Astrocyte of the spinal cord (primary cell): Measurements from ENCODE around the gene P2RY6.

Experiments
- DNase-seq: peaks from one replicate; pipeline ENCODE4 v3.0.0; 2011; ENCODE audit warnings: low read depth, low spot score
- H3K4me3 ChIP-seq: 2 replicates; pipeline ENCODE4 v1.5.1; 2011; ENCODE audit warnings: low read depth, mild to moderate bottlenecking, low read length, moderate library complexity
- in situ Hi-C: cut with HindIII; loops from 2 replicates; pipeline ENCODE4 v1.10.0; 2017; ENCODE audit warnings: low sequenced_read_pairs
- TF ChIP-seq, protein P1 (sequence below): IDR thresholded peaks from 2 replicates; pipeline ENCODE4 v1.5.1; 2012; ENCODE audit warnings: low read depth, mild to moderate bottlenecking, low read length, inconsistent platforms

The P2RY6 gene

DNA sequence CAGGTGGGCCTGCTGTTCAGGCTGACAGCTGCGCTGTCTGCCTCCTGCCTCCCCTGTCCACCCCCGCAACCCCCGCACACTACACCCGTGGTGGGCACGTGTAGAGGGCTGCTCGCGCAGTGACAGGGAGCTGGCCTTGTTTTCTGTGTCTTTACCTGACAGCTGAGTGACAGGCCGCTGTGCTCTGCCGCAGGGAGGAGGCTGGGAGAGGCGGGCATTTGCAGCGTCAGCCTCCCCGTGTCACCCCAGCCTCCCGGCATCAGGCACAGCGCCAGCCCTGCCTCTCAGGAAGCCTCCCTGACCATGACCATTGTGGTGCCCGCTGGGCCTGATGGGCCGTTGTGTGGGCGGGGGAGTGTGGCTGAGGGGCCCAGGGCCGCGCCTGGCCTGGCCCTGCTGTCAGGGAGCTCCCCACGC is 72.1 kb downstream of the P2RY6 start:
- in situ Hi-C loops = no loop called here
- TF ChIP-seq, protein P1, sequence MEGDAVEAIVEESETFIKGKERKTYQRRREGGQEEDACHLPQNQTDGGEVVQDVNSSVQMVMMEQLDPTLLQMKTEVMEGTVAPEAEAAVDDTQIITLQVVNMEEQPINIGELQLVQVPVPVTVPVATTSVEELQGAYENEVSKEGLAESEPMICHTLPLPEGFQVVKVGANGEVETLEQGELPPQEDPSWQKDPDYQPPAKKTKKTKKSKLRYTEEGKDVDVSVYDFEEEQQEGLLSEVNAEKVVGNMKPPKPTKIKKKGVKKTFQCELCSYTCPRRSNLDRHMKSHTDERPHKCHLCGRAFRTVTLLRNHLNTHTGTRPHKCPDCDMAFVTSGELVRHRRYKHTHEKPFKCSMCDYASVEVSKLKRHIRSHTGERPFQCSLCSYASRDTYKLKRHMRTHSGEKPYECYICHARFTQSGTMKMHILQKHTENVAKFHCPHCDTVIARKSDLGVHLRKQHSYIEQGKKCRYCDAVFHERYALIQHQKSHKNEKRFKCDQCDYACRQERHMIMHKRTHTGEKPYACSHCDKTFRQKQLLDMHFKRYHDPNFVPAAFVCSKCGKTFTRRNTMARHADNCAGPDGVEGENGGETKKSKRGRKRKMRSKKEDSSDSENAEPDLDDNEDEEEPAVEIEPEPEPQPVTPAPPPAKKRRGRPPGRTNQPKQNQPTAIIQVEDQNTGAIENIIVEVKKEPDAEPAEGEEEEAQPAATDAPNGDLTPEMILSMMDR = no peak
- no peak for DNase-seq
- no peak overlapping the region for H3K4me3 ChIP-seq

- in situ Hi-C loops = no loop called here
- TF ChIP-seq, protein P1 = no peak
- DNase-seq = no peak
- no peak overlapping the region for H3K4me3 ChIP-seq
These were observed 73.5 kb downstream of the P2RY6 start for GRCh38 chr11:73345481-73346160.

DNA sequence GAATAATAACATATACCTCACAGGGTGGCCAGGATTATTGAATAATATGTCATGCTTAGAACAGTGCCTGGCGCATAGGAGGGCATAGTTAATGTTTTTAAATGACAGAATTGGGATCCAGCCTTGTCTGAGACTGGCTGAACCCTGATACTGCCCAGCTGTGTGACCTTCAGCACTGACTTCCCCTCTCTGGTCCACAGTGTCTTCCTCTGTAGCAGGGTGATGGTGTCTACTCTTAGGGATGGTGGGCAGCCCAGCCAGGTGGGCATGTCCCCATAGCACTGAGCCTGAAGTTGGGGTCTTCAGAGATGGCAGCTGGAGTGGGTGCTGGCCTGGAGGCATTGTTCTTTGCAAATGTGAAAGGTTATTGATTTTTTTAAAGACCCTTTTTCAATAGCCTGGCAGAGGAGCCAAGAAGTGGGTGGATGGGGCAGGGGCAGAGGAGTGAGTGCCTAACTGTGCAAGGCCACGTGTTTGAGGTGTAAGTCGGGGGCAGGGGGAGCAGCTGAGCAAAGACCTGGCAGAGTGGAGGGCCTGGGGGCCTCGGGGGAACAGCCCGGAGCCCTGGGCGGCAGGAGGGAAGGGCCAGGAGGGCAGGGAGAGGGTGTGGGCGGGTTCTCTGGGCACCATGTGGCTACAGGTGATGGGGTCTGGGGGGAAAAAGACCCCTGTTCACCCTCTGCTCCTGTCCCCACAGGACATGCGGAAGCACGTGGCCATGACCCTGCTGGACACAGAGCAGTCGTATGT is 74.2 kb downstream of the P2RY6 start:
- in situ Hi-C loops = no loop called here
- TF ChIP-seq, protein P1 = no peak

GRCh38 chr11:73347067-73347466 is 74.9 kb downstream of the P2RY6 start:
- TF ChIP-seq, protein P1 = no peak
- in situ Hi-C loops = no loop called here
- no peak for DNase-seq
- H3K4me3 ChIP-seq = no peak overlapping the region

More for the DNA sequence above, 74.2 kb downstream of the P2RY6 start:
- no peak for DNase-seq
- H3K4me3 ChIP-seq = no peak overlapping the region
